Posterior cingulate gyrus (tissue), 11 donors: ENCODE data around the gene CHST14.
"Not testable (repeated sequence)": the region's sequence is repeated elsewhere in the genome, so short reads cannot be mapped to it uniquely, and the experiment has no call there.

Experiments used
- DNase-seq, 10 donors: peaks; one replicate each; pipeline versions ENCODE4 v3.0.0 to v3.0.0-alpha.2; 2020 to 2021; ENCODE audit warnings: mixed read lengths in 3 of 10
- intact Hi-C: fragments of 100-400 bp; cut with DNase I; formaldehyde crosslinking; loops from one replicate; pipeline ENCODE4 v1.15.1; 2023

The CHST14 gene

GRCh38 chr15:40439960-40440742, 30.6 kb upstream of the CHST14 start:
- peak; percentile 21 to 95 (median 60) for DNase-seq
- intact Hi-C loops: loop anchor here (2.0 to 10.0 kb wide), 3 partner anchors 31 to 125 kb away; partner anchors contain the start of genes CCDC32, CHST14 and RPUSD2

- intact Hi-C loops: loop anchor here (2.0 to 10.0 kb wide), 3 partner anchors 30 to 124 kb away; partner anchors contain the start of genes CCDC32, CHST14 and RPUSD2
- peak; percentile 97 to 100 (median 98) for DNase-seq
Observed at GRCh38 chr15:40440743-40441564, 29.8 kb upstream of the CHST14 start, which contains the start of gene BAHD1. TSS of gene BAHD1 (plus strand) at chr15:40440953. CDS start at chr15:40458465, 17,512 bp downstream.

- DNase-seq: peak in 2 of 10 donors; percentile 21 to 85
- intact Hi-C loops: loop anchor here (2.0 to 10.0 kb wide), 3 partner anchors 29 to 123 kb away; partner anchors contain the start of genes CCDC32, CHST14 and RPUSD2
Observed at GRCh38 chr15:40441565-40442531, 28.9 kb upstream of the CHST14 start.

- DNase-seq: peak in 1 of 10 donors; percentile 22
- intact Hi-C loops: loop anchor here (10.0 kb wide), 2 partner anchors 62 to 122 kb away; partner anchors contain the start of genes CCDC32 and RPUSD2
Observed at GRCh38 chr15:40443255-40443654, 27.5 kb upstream of the CHST14 start.

GRCh38 chr15:40443846-40444245, 26.9 kb upstream of the CHST14 start:
- no peak for DNase-seq
- intact Hi-C loops: loop anchor here (10.0 kb wide), 2 partner anchors 61 to 121 kb away; partner anchors contain the start of genes CCDC32 and RPUSD2

GRCh38 chr15:40444736-40445135, 26.0 kb upstream of the CHST14 start:
- intact Hi-C loops: loop anchor here (10.0 kb wide), 2 partner anchors 60 to 120 kb away; partner anchors contain the start of genes CCDC32 and RPUSD2
- DNase-seq: peak in 1 of 10 donors; percentile 25

GRCh38 chr15:40445421-40445922, 25.3 kb upstream of the CHST14 start:
- intact Hi-C loops: loop anchor here (10.0 kb wide), 2 partner anchors 59 to 119 kb away; partner anchors contain the start of genes CCDC32 and RPUSD2
- no peak for DNase-seq

GRCh38 chr15:40446144-40446543, 24.6 kb upstream of the CHST14 start:
- DNase-seq: peak in 1 of 10 donors; percentile 67
- intact Hi-C loops: loop anchor here (10.0 kb wide), 2 partner anchors 59 to 119 kb away; partner anchors contain the start of genes CCDC32 and RPUSD2

- intact Hi-C loops: loop anchor here (10.0 kb wide), 2 partner anchors 56 to 116 kb away; partner anchors contain the start of genes CCDC32 and RPUSD2
- no peak for DNase-seq
Observed at GRCh38 chr15:40448354-40448753, 22.4 kb upstream of the CHST14 start.

GRCh38 chr15:40449275-40449674, 21.5 kb upstream of the CHST14 start:
- DNase-seq: peak in 1 of 10 donors; percentile 3
- intact Hi-C loops: loop anchor here (10.0 kb wide), 2 partner anchors 56 to 116 kb away; partner anchors contain the start of genes CCDC32 and RPUSD2

- intact Hi-C loops: no loop called here
- DNase-seq: peak in 1 of 10 donors; percentile 44
Observed at GRCh38 chr15:40450047-40450446, 20.7 kb upstream of the CHST14 start.

- peak in 1 of 10 donors; percentile 30 for DNase-seq
- intact Hi-C loops: no loop called here
Observed at GRCh38 chr15:40451527-40452158, 19.1 kb upstream of the CHST14 start.

GRCh38 chr15:40452296-40453090, 18.3 kb upstream of the CHST14 start:
- peak in 1 of 10 donors; percentile 43 for DNase-seq
- intact Hi-C loops: no loop called here

- DNase-seq: peak in 1 of 10 donors; percentile 16
- intact Hi-C loops: not testable (repeated sequence)
Observed at GRCh38 chr15:40453941-40454340, 16.8 kb upstream of the CHST14 start.

GRCh38 chr15:40454904-40455391, 15.8 kb upstream of the CHST14 start:
- peak in 1 of 10 donors; percentile 66 for DNase-seq
- intact Hi-C loops: no loop called here

- peak in 3 of 10 donors; percentile 40 to 63 (median 45) for DNase-seq
- intact Hi-C loops: no loop called here
Observed at GRCh38 chr15:40456299-40456712, 14.5 kb upstream of the CHST14 start.

GRCh38 chr15:40456738-40457137, 14.0 kb upstream of the CHST14 start:
- intact Hi-C loops: no loop called here
- peak in 3 of 10 donors; percentile 30 to 71 (median 40) for DNase-seq
